CD4-positive, alpha-beta T cell treated with Interleukin-17A for 4 hours (primary cell): ENCODE data around the gene DBH.

Experiments used
- DNase-seq: peaks from one replicate; pipeline ENCODE4 v3.0.0-alpha.2; 2020; ENCODE audit warnings: mixed read lengths

Gene DBH

GRCh38 chr9:133635533-133636531 is at the start of gene DBH:
DBH (plus strand) TSS chr9:133636363; CDS start chr9:133636372, 9 bp downstream.
- DNase-seq, result no peak

GRCh38 chr9:133587051-133587450 is 49.1 kb upstream of the DBH start:
- no peak for DNase-seq

- DNase-seq, result no peak
Observed at GRCh38 chr9:133587466-133587865, 48.7 kb upstream of the DBH start.

- peak; percentile 71 for DNase-seq
Observed at GRCh38 chr9:133589454-133590227, 46.5 kb upstream of the DBH start.

GRCh38 chr9:133590231-133590855 is 45.8 kb upstream of the DBH start:
- no peak for DNase-seq

- no peak for DNase-seq
Observed at GRCh38 chr9:133591116-133591910, 44.9 kb upstream of the DBH start.

GRCh38 chr9:133591985-133592384 is 44.2 kb upstream of the DBH start:
- DNase-seq, result no peak

- DNase-seq, result peak; percentile 33
Observed at GRCh38 chr9:133592731-133593409, 43.3 kb upstream of the DBH start.

GRCh38 chr9:133593587-133594253 is 42.4 kb upstream of the DBH start:
- DNase-seq, result no peak

- DNase-seq, result no peak
Observed at GRCh38 chr9:133594310-133594709, 41.9 kb upstream of the DBH start.

GRCh38 chr9:133595910-133596309 is 40.3 kb upstream of the DBH start:
- no peak for DNase-seq

- no peak for DNase-seq
Observed at GRCh38 chr9:133597316-133597957, 38.7 kb upstream of the DBH start.

- no peak for DNase-seq
Observed at GRCh38 chr9:133598978-133599377, 37.2 kb upstream of the DBH start.

GRCh38 chr9:133599470-133600173 is 36.5 kb upstream of the DBH start:
- DNase-seq, result no peak

GRCh38 chr9:133600739-133601138 is 35.4 kb upstream of the DBH start:
- DNase-seq, result no peak

GRCh38 chr9:133601746-133602145 is 34.4 kb upstream of the DBH start:
- no peak for DNase-seq

- no peak for DNase-seq
Observed at GRCh38 chr9:133602277-133602676, 33.9 kb upstream of the DBH start.

- no peak for DNase-seq
Observed at GRCh38 chr9:133603135-133603927, 32.8 kb upstream of the DBH start.

- peak; percentile 58 for DNase-seq
Observed at GRCh38 chr9:133604214-133604613, 31.9 kb upstream of the DBH start.
